Uterus (tissue), 2 donors: ENCODE results near the gene CILP2.

Experiments used
- CTCF ChIP-seq, 4 experiments: fragments of 200-600 bp in 2 of 4; fragments of 450-650 bp in 2 of 4; sonication (generic) in 2 of 4; IDR thresholded peaks; one replicate each; pipeline ENCODE4 v1.5.1; 2016 to 2019; ENCODE audit warnings: antibody characterized with exemption in 4 of 4, mild to moderate bottlenecking in 2 of 4, moderate library complexity in 1 of 4
- POLR2A ChIP-seq, 2 donors: fragments of 450-650 bp; IDR thresholded peaks; one replicate each; pipeline ENCODE4 v1.6.1; 2016; ENCODE audit warnings: antibody characterized with exemption in 2 of 2, mild to moderate bottlenecking in 1 of 2, moderate library complexity in 1 of 2

GRCh38 chr19:19523177-19523576, 14.9 kb upstream of the CILP2 start:
- no peak for TF ChIP-seq CTCF (IDR thresholded peaks at IDR 0.05)
- no peak for TF ChIP-seq POLR2A (IDR thresholded peaks at IDR 0.05)
